Sigmoid colon (tissue), 3 donors: ENCODE data around the gene IL1R1.

ENCODE experiments used
- POLR2A ChIP-seq, 2 donors: fragments of 450-650 bp; IDR thresholded peaks; one replicate each; pipeline ENCODE4 v1.6.1; 2016; ENCODE audit warnings: antibody characterized with exemption in 2 of 2, mild to moderate bottlenecking in 2 of 2, moderate library complexity in 2 of 2
- TF ChIP-seq, protein P1 (sequence below), 4 experiments: fragments of 450-650 bp in 3 of 4; fragments of 200-600 bp in 1 of 4; IDR thresholded peaks; one replicate each; pipeline ENCODE4 v1.5.1; 2016 to 2019; ENCODE audit warnings: antibody characterized with exemption in 4 of 4, mild to moderate bottlenecking in 3 of 4, moderate library complexity in 2 of 4

- TF ChIP-seq, protein P1, sequence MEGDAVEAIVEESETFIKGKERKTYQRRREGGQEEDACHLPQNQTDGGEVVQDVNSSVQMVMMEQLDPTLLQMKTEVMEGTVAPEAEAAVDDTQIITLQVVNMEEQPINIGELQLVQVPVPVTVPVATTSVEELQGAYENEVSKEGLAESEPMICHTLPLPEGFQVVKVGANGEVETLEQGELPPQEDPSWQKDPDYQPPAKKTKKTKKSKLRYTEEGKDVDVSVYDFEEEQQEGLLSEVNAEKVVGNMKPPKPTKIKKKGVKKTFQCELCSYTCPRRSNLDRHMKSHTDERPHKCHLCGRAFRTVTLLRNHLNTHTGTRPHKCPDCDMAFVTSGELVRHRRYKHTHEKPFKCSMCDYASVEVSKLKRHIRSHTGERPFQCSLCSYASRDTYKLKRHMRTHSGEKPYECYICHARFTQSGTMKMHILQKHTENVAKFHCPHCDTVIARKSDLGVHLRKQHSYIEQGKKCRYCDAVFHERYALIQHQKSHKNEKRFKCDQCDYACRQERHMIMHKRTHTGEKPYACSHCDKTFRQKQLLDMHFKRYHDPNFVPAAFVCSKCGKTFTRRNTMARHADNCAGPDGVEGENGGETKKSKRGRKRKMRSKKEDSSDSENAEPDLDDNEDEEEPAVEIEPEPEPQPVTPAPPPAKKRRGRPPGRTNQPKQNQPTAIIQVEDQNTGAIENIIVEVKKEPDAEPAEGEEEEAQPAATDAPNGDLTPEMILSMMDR (IDR thresholded peaks at IDR 0.05) = no peak
- TF ChIP-seq POLR2A (IDR thresholded peaks at IDR 0.05) = no peak
Observed at GRCh38 chr2:102143450-102143985, 972 bp downstream of the IL1R1 start.
